Thyroid gland (tissue), 4 donors: ENCODE data around the gene STAG1. TPM values are rescaled to one million over a fixed set of nuclear protein-coding genes. Genes with fewer than 3 reads are reported as not detected.

Source experiments
- DNase-seq, 2 donors: peaks; one replicate each; pipeline ENCODE4 v3.0.0-alpha.2; 2019
- H3K27ac ChIP-seq, 3 donors: fragments of 200-600 bp; sonication (generic); 1 replicate in 2 of 3; 2 replicates in 1 of 3; pipeline ENCODE4 v1.5.1; 2016 to 2019; ENCODE audit warnings: mild to moderate bottlenecking in 1 of 3, moderate library complexity in 1 of 3
- H3K27me3 ChIP-seq: fragments of 200-600 bp; sonication (generic); one replicate; pipeline ENCODE4 v1.5.1; 2019
- H3K36me3 ChIP-seq, 2 donors: fragments of 200-600 bp; sonication (generic); one replicate each; pipeline ENCODE4 v1.5.1; 2016 to 2019
- H3K4me1 ChIP-seq, 2 donors: fragments of 200-600 bp; sonication (generic); one replicate each; pipeline ENCODE4 v1.5.1; 2017 to 2019
- H3K4me3 ChIP-seq, 3 donors: fragments of 200-600 bp; sonication (generic); replicated peaks in 1 of 3; 1 replicate in 2 of 3; 2 replicates in 1 of 3; pipeline ENCODE4 v1.5.1; 2016; ENCODE audit warnings: mild to moderate bottlenecking in 1 of 3
- H3K9me3 ChIP-seq: fragments of 200-600 bp; sonication (generic); one replicate; pipeline ENCODE4 v1.5.1; 2017
- CTCF ChIP-seq, 6 experiments: fragments of 200-600 bp in 3 of 6; fragments of 450-650 bp in 3 of 6; sonication (generic) in 3 of 6; IDR thresholded peaks; one replicate each; pipeline ENCODE4 v1.5.1; 2016 to 2019; ENCODE audit warnings: antibody characterized with exemption in 6 of 6, mild to moderate bottlenecking in 2 of 6, inconsistent platforms in 1 of 6, moderate library complexity in 1 of 6
- POLR2A ChIP-seq, 2 donors: fragments of 450-650 bp; IDR thresholded peaks; one replicate each; pipeline ENCODE4 v1.6.1; 2017; ENCODE audit warnings: antibody characterized with exemption in 2 of 2, mild to moderate bottlenecking in 2 of 2, moderate library complexity in 1 of 2
- WGBS, 2 donors: methylation state at CpG; one replicate each; pipeline ENCODE4 v1.1.5; 2017; 5-methylcytosine and 5-hydroxymethylcytosine counted together
- intact Hi-C: fragments of 100-400 bp; cut with DNase I; formaldehyde crosslinking; loops from one replicate; pipeline ENCODE4 v1.15.1; 2023
- total RNA-seq, 4 donors: library from RNA; depleted of rRNA; stranded (reverse); fragments of >200 nt; gene quantifications; one replicate each; pipeline ENCODE4 v1.2.3, GENCODE V29; 2016

The STAG1 gene
- total RNA-seq, 4 donors from 2014 or later = 50.5 to 68.8 (median 54.4) TPM

- TF ChIP-seq CTCF (IDR thresholded peaks at IDR 0.05) (no peak), POLR2A (IDR thresholded peaks at IDR 0.05) (no peak)
- no peak for DNase-seq
- no peak overlapping the region for H3K27ac ChIP-seq
- no peaks in the 10 kb centered on the region for H3K4me1 ChIP-seq
- H3K36me3 ChIP-seq = peaks cover 7 to 17% of the 10 kb centered on the region in 2 donors
- intact Hi-C loops = loop anchor here (10.0 kb wide), 1 partner anchor 714 kb away; no protein-coding TSS in a partner anchor
- 95 to 96% methylated on average over 2 of the region's 2 CpGs for WGBS, 2 donors
- H3K9me3 ChIP-seq = no peaks in the 10 kb centered on the region
- H3K27me3 ChIP-seq = no peaks in the 10 kb centered on the region
- no peak overlapping the region for H3K4me3 ChIP-seq
Observed at GRCh38 chr3:136300444-136300843, 451.7 kb downstream of the STAG1 start.

GRCh38 chr3:136297826-136298225 is 454.4 kb downstream of the STAG1 start:
- no peak for TF ChIP-seq CTCF (IDR thresholded peaks at IDR 0.05)
- TF ChIP-seq POLR2A (IDR thresholded peaks at IDR 0.05) = no peak
- Histone ChIP-seq H3K27ac (no peak overlapping the region), H3K4me1 (no peaks in the 10 kb centered on the region), H3K9me3 (no peaks in the 10 kb centered on the region), H3K27me3 (no peaks in the 10 kb centered on the region), H3K4me3 (no peak overlapping the region), H3K36me3 (peaks cover 7 to 17% of the 10 kb centered on the region in 2 donors)
- no peak for DNase-seq
- intact Hi-C loops = no loop called here
- 94 to 97% methylated on average over 8 of the region's 8 CpGs for WGBS, 2 donors

GRCh38 chr3:136296960-136297359 is 455.2 kb downstream of the STAG1 start:
- H3K27ac ChIP-seq = no peak overlapping the region
- no peaks in the 10 kb centered on the region for H3K4me1 ChIP-seq
- no peaks in the 10 kb centered on the region for H3K9me3 ChIP-seq
- H3K4me3 ChIP-seq = no peak overlapping the region
- no peak for TF ChIP-seq CTCF (IDR thresholded peaks at IDR 0.05)
- TF ChIP-seq POLR2A (IDR thresholded peaks at IDR 0.05) = no peak
- intact Hi-C loops = no loop called here
- WGBS, 2 donors = 83 to 85% methylated on average over 5 of the region's 5 CpGs
- DNase-seq = no peak
- peaks cover 7 to 17% of the 10 kb centered on the region in 2 donors for H3K36me3 ChIP-seq
- no peaks in the 10 kb centered on the region for H3K27me3 ChIP-seq

DNA sequence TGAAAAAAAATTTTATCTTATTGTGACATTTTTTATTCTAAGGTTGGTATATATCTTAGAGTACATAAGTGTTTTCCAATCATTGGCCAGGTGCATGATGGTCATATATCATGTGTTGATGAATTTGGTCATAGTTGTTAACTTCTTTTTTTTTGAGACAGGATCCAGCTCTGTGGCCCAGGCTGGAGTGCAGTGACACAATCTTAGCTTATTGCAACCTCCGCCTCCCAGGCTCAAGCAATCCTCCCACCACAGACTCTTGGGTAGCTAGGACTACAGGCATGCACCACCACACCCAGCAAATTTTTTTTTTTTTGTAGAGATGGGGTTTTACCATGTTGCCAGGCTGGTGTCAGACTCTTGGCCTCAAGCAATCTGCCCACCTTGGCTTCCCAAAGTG is 458.0 kb downstream of the STAG1 start:
- Histone ChIP-seq H3K36me3 (peaks cover 3 to 7% of the 10 kb centered on the region in 2 donors), H3K4me1 (no peaks in the 10 kb centered on the region), H3K27ac (no peak overlapping the region), H3K9me3 (no peaks in the 10 kb centered on the region), H3K4me3 (no peak overlapping the region), H3K27me3 (no peaks in the 10 kb centered on the region)
- TF ChIP-seq POLR2A (IDR thresholded peaks at IDR 0.05) (no peak), CTCF (IDR thresholded peaks at IDR 0.05) (no peak)
- intact Hi-C loops = no loop called here
- 92 to 100% methylated on average over 1 of the region's 1 CpG for WGBS, 2 donors
- no peak for DNase-seq

DNA sequence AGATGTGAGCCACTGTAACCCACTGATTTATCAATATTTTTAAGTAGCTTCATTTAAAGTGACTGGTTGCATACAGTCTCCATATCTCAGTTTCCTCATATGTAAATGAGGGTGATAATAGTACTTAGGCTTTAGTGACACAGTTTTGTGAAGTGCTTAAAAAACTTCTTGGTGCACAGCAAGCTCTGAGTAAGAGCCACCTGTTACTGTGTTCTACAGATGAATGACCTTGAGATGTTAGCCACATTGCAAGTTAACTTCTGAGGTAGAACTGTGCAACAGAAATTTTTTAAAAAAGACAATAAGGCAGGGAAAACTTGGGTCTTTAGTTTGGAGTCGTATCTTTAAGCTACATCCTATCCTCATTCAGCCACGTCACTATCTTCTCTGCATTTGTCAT is 458.9 kb downstream of the STAG1 start:
- Histone ChIP-seq H3K36me3 (no peaks in the 10 kb centered on the region), H3K4me3 (no peak overlapping the region), H3K4me1 (no peaks in the 10 kb centered on the region), H3K27me3 (no peaks in the 10 kb centered on the region), H3K9me3 (no peaks in the 10 kb centered on the region), H3K27ac (no peak overlapping the region)
- intact Hi-C loops = no loop called here
- WGBS, 2 donors = 94 to 97% methylated on average over 2 of the region's 2 CpGs
- DNase-seq = no peak
- TF ChIP-seq CTCF (IDR thresholded peaks at IDR 0.05) (no peak), POLR2A (IDR thresholded peaks at IDR 0.05) (no peak)
